ENCODE data around the gene TRIM54.

TRIM54 gene

DNA sequence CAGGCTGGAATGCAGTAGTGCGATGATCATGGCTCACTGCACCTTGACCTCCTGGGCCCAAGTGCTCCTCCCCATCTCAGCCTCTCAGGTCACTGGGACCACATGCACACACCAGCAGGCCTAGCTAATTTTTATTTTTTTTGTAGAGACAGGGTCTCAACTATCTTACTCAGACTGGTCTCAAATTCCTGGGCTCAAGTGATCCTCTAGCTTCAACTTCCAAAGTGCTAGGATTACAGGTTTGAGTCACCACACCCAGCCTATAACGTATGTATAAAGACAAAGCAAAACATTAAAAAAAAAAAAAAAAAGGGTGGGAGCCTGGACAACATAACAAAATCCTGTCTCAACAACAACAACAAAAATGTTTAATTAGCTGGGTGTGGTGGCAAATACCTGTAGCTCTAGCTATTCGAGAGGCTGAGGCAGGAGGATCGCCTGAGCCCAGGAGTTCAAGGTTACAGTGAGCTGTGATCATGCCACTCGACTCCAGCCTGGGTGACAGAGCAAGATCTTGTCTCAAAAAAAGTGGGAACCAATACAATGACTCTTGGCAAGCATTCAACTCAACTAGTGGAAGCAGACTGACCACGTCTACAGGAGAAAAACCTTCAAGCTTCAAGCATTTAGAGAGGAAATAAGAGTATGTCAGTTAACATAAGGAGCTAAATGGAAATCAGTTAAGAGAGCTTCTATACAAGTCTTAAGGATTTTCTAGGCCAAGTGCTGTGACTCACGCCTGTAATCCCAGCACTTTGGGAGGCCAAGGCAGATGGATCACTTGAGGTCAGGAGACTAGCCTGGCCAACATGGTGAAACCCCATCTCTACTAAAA lies 71.8 kb downstream of the TRIM54 start:
- no peaks in the 10 kb centered on the region for H3K27me3 ChIP-seq (ENCODE audit: insufficient read depth, low read length, poor library complexity, severe bottlenecking)
- H3K4me1 ChIP-seq (ENCODE audit: insufficient read depth, low read length, poor library complexity, severe bottlenecking), result peaks cover 26% of the 10 kb centered on the region
- no peaks in the 10 kb centered on the region for H3K9me2 ChIP-seq (replicated peaks; ENCODE audit: low read depth, low read length)
- peaks cover 89% of the 10 kb centered on the region for H3K79me2 ChIP-seq (ENCODE audit: insufficient read depth, low read length)
- H3F3A ChIP-seq (ENCODE audit: low read depth), result 0 out of 2 replicates have a peak, but pooled peaks cover 2% of the 10 kb centered on the region
- no peak for TF ChIP-seq EZH2phosphoT487 (IDR thresholded peaks at IDR 0.05; ENCODE audit: borderline replicate concordance)
- TF ChIP-seq, protein P1, sequence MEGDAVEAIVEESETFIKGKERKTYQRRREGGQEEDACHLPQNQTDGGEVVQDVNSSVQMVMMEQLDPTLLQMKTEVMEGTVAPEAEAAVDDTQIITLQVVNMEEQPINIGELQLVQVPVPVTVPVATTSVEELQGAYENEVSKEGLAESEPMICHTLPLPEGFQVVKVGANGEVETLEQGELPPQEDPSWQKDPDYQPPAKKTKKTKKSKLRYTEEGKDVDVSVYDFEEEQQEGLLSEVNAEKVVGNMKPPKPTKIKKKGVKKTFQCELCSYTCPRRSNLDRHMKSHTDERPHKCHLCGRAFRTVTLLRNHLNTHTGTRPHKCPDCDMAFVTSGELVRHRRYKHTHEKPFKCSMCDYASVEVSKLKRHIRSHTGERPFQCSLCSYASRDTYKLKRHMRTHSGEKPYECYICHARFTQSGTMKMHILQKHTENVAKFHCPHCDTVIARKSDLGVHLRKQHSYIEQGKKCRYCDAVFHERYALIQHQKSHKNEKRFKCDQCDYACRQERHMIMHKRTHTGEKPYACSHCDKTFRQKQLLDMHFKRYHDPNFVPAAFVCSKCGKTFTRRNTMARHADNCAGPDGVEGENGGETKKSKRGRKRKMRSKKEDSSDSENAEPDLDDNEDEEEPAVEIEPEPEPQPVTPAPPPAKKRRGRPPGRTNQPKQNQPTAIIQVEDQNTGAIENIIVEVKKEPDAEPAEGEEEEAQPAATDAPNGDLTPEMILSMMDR (conservative IDR thresholded peaks at IDR 0.05; ENCODE audit: low read length), result no peak
- no peak overlapping the region for H2AFZ ChIP-seq (ENCODE audit: low read length)
- H4K20me1 ChIP-seq (ENCODE audit: insufficient read depth, low read length, poor library complexity, severe bottlenecking), result peaks cover 26% of the 10 kb centered on the region
- no peak overlapping the region for H3K9ac ChIP-seq (ENCODE audit: low read depth, low read length, poor library complexity, severe bottlenecking)
- no peaks in the 10 kb centered on the region for H3K36me3 ChIP-seq (ENCODE audit: insufficient read depth, low read length)
- peak overlapping the region; percentile 98 for H3K4me2 ChIP-seq (ENCODE audit: low read depth, low read length, poor library complexity, severe bottlenecking)
- peak overlapping the region; percentile 93 for H3K4me3 ChIP-seq (ENCODE audit: low read length, poor library complexity, severe bottlenecking)
- H3K9me3 ChIP-seq (ENCODE audit: insufficient read depth, low read depth, low read length), result no peaks in the 10 kb centered on the region

DNA sequence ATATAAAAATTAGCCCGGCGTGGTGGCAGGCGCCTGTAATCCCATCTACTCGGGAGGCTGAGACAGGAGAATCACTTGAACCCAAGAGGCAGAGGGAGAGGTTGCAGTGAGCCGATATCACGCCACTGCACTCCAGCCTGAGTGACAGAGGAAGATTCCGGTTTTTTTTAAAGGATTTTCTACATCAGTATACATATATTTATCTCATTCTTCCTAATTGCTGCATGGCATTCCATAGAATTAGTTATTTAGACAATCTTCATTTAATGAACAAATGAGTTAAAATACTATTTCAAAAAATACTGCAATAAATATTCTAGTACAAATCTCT lies 72.3 kb downstream of the TRIM54 start:
- Histone ChIP-seq H3K9me3 (ENCODE audit: insufficient read depth, low read depth, low read length) (no peaks in the 10 kb centered on the region), H3K4me1 (ENCODE audit: insufficient read depth, low read length, poor library complexity, severe bottlenecking) (peaks cover 26% of the 10 kb centered on the region), H2AFZ (ENCODE audit: low read length) (no peak overlapping the region), H3K4me2 (ENCODE audit: low read depth, low read length, poor library complexity, severe bottlenecking) (peak overlapping the region; percentile 98), H3K9ac (ENCODE audit: low read depth, low read length, poor library complexity, severe bottlenecking) (peak overlapping the region; percentile 94), H3K27me3 (ENCODE audit: insufficient read depth, low read length, poor library complexity, severe bottlenecking) (no peaks in the 10 kb centered on the region), H3K4me3 (ENCODE audit: low read length, poor library complexity, severe bottlenecking) (peak overlapping the region; percentile 93), H3F3A (ENCODE audit: low read depth) (0 out of 2 replicates have a peak, but pooled peaks cover 2% of the 10 kb centered on the region), H4K20me1 (ENCODE audit: insufficient read depth, low read length, poor library complexity, severe bottlenecking) (peaks cover 26% of the 10 kb centered on the region), H3K79me2 (ENCODE audit: insufficient read depth, low read length) (peaks cover 85% of the 10 kb centered on the region), H3K9me2 (replicated peaks; ENCODE audit: low read depth, low read length) (no peaks in the 10 kb centered on the region), H3K36me3 (ENCODE audit: insufficient read depth, low read length) (no peaks in the 10 kb centered on the region)
- TF ChIP-seq EZH2phosphoT487 (IDR thresholded peaks at IDR 0.05; ENCODE audit: borderline replicate concordance), result no peak
- TF ChIP-seq, protein P1 (conservative IDR thresholded peaks at IDR 0.05; ENCODE audit: low read length), result no peak

DNA sequence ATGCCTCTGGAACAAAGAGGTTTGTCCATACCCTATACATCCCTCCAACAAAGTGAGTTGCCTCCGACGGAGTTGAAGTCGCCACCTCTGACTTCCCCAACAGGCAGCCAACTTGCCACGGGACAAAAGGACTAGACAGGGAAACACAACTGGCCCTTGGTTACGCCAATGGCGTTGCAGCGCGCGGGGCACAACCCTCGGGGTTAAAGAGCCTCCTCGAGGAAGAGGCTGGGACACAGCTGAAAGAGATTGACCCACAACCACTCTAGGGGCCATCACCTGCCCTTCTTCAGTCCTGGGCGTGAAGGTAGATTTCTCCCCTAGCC lies 73.8 kb downstream of the TRIM54 start:
- Histone ChIP-seq H3K9me3 (ENCODE audit: insufficient read depth, low read depth, low read length) (no peaks in the 10 kb centered on the region), H3K4me2 (ENCODE audit: low read depth, low read length, poor library complexity, severe bottlenecking) (peak overlapping the region; percentile 98), H3K9me2 (replicated peaks; ENCODE audit: low read depth, low read length) (no peaks in the 10 kb centered on the region), H3K9ac (ENCODE audit: low read depth, low read length, poor library complexity, severe bottlenecking) (peak overlapping the region; percentile 94), H3K4me3 (ENCODE audit: low read length, poor library complexity, severe bottlenecking) (peak overlapping the region; percentile 93), H3F3A (ENCODE audit: low read depth) (0 out of 2 replicates have a peak, but pooled peaks cover 2% of the 10 kb centered on the region), H3K79me2 (ENCODE audit: insufficient read depth, low read length) (peaks cover 73% of the 10 kb centered on the region), H3K36me3 (ENCODE audit: insufficient read depth, low read length) (no peaks in the 10 kb centered on the region), H2AFZ (ENCODE audit: low read length) (peak overlapping the region; percentile 81), H3K4me1 (ENCODE audit: insufficient read depth, low read length, poor library complexity, severe bottlenecking) (peaks cover 26% of the 10 kb centered on the region), H4K20me1 (ENCODE audit: insufficient read depth, low read length, poor library complexity, severe bottlenecking) (peaks cover 19% of the 10 kb centered on the region), H3K27me3 (ENCODE audit: insufficient read depth, low read length, poor library complexity, severe bottlenecking) (no peaks in the 10 kb centered on the region)
- TF ChIP-seq EZH2phosphoT487 (IDR thresholded peaks at IDR 0.05; ENCODE audit: borderline replicate concordance), result no peak
- TF ChIP-seq, protein P1 (conservative IDR thresholded peaks at IDR 0.05; ENCODE audit: low read length), result no peak
